ENCODE results near the gene PFDN1. TPM values are rescaled to one million over a fixed set of nuclear protein-coding genes. Genes with fewer than 3 reads are reported as not detected.
A peak's percentile ranks its signal among the peaks of the same experiment; 100 is the strongest.

PFDN1 gene
- total and polyA plus RNA-seq, 9 of the 15 experiments (the other 6 are each of a cell fraction or from before 2014, with no cell fraction given) = 45.5 to 215 (median 78.0) TPM

- TF ChIP-seq CHAMP1 (IDR thresholded peaks at IDR 0.05) = no peak
- TF ChIP-seq HDAC1 (IDR thresholded peaks at IDR 0.05) = peak in 1 of 2 experiments; percentile 77; a peak in 2 of 4 replicates
- TF ChIP-seq GATAD2A (IDR thresholded peaks at IDR 0.05) = peak; percentile 82; the same call in 1 of the 2 replicates
- TF ChIP-seq NFIC (IDR thresholded peaks at IDR 0.05) = peak; percentile 65
- no peak for TF ChIP-seq ESRRB (CRISPR knock-in tag; IDR thresholded peaks at IDR 0.05; ENCODE audit: borderline replicate concordance)
- TF ChIP-seq ZNF707 (CRISPR knock-in tag; conservative IDR thresholded peaks at IDR 0.05) = 0 out of 2 replicates have a peak, but pooled peaks have one; percentile 26
- peak; percentile 58 to 82 for TF ChIP-seq TRIM24 (IDR thresholded peaks at IDR 0.05)
- no peak for TF ChIP-seq HMGXB4 (CRISPR knock-in tag; IDR thresholded peaks at IDR 0.05)
- peak; percentile 35; the same call in 1 of the 2 replicates for TF ChIP-seq REST (IDR thresholded peaks at IDR 0.05; ENCODE audit: borderline replicate concordance)
- no peak for TF ChIP-seq REST (CRISPR knock-in tag; IDR thresholded peaks at IDR 0.05; ENCODE audit: low read depth)
- peak; percentile 6; the same call in 1 of the 2 replicates for TF ChIP-seq TFE3 (CRISPR knock-in tag; IDR thresholded peaks at IDR 0.05)
- peak; percentile 62; the same call in 1 of the 2 replicates for TF ChIP-seq HDAC2 (IDR thresholded peaks at IDR 0.05)
- peak; percentile 86 for TF ChIP-seq NBN (IDR thresholded peaks at IDR 0.05; ENCODE audit: low read depth)
- peak; percentile 66 for TF ChIP-seq CHD4 (IDR thresholded peaks at IDR 0.05; ENCODE audit: insufficient read depth, insufficient replicate concordance, low read depth, low read length, poor library complexity, severe bottlenecking)
Observed at GRCh38 chr5:140217299-140218026, 85.4 kb downstream of the PFDN1 start (continued).

Data from K562 (cell line).